ENCODE data around the gene SFN. TPM values are rescaled to one million over a fixed set of nuclear protein-coding genes. Genes with fewer than 3 reads are reported as not detected.

SFN gene
- total RNA-seq, 1 experiment from 2014 or later, result 14.3 TPM

DNA sequence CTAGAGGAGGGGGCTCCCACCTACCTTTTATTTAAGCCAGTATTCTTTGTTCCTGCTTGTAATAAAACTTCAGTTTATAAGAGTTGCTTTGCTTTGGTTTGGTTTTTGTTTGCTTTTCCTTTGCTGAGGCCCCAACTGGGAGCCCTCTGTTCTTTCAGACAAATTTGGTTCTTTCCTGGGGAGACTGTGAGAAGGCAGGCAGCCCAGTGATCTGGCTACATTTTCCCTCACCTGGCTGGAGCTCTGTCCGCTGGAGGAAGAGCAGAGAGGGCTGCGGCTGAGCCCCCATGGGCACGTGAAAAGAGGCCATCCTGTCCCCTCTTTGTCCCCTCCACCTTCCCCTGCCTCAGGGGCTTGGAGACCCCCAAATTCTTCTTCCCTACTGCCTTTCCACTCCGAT lies 7.3 kb upstream of the SFN start (continued):
- no peak for TF ChIP-seq ZNF232 (CRISPR knock-in tag; IDR thresholded peaks at IDR 0.05)
- no peak for TF ChIP-seq GABPB1 (CRISPR knock-in tag; IDR thresholded peaks at IDR 0.05)
- no peak for TF ChIP-seq ZNF423 (CRISPR knock-in tag; IDR thresholded peaks at IDR 0.05)
- TF ChIP-seq, protein P1, sequence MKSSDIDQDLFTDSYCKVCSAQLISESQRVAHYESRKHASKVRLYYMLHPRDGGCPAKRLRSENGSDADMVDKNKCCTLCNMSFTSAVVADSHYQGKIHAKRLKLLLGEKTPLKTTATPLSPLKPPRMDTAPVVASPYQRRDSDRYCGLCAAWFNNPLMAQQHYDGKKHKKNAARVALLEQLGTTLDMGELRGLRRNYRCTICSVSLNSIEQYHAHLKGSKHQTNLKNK (CRISPR knock-in tag; IDR thresholded peaks at IDR 0.05), result no peak

DNA sequence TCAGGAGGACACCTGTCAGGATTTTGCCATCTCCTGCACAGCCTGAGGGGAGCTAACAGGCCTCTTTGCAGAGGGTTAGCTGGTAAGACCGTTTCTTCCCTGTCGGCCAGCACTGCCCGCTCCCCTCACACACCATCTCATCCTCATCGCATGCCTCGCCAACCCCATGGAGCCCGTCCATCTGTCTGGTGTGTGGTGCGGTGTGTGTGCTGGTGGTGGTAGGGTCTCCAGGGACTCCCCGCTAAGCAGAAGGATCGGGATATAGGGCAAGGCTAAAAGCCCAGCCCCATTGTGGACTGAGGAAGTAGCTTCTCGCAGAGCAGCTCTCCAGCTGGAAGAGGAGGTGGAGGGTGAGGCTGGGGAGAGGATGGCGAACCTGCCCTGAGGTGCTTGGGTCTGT lies 6.8 kb upstream of the SFN start:
- POLR2A ChIA-PET, result interaction anchor here (0.6 to 0.8 kb wide), 2 partner anchors 9 to 68 kb away, joined by 3 read pairs; partner anchors contain the start of gene PIGV
- H3K36me3 Mint-ChIP-seq, result peaks cover 24% of the 10 kb centered on the region
- H3K9me3 Mint-ChIP-seq, result no peaks in the 10 kb centered on the region
- no peak for ATAC-seq
- CTCF ChIA-PET, result interaction anchor here (0.8 to 4.1 kb wide), 6 partner anchors 9 to 46 kb away, joined by 3 to 23 read pairs (median 7); partner anchors contain the start of gene ZDHHC18
- H3K27me3 Mint-ChIP-seq (ENCODE audit: low read depth), result no peaks in the 10 kb centered on the region
- peaks cover 12% of the 10 kb centered on the region for H3K4me1 Mint-ChIP-seq
- DNase-seq (ENCODE audit: low spot score), result no peak
- peak overlapping the region; percentile 51; the same call in 1 of the 2 replicates for H3K27ac Mint-ChIP-seq
- TF ChIP-seq ZNF219 (CRISPR knock-in tag; IDR thresholded peaks at IDR 0.05; ENCODE audit: borderline replicate concordance), result no peak
- TF ChIP-seq TP53 (CRISPR knock-in tag; IDR thresholded peaks at IDR 0.05), result no peak
- no peak for TF ChIP-seq FOXJ3 (CRISPR knock-in tag; IDR thresholded peaks at IDR 0.05; ENCODE audit: borderline replicate concordance)
- no peak for TF ChIP-seq ZNF317 (CRISPR knock-in tag; IDR thresholded peaks at IDR 0.05; ENCODE audit: borderline replicate concordance, low read depth)
- TF ChIP-seq ZNF396 (CRISPR knock-in tag; IDR thresholded peaks at IDR 0.05; ENCODE audit: borderline replicate concordance), result no peak
- no peak overlapping the region for H3K4me3 Mint-ChIP-seq

DNA sequence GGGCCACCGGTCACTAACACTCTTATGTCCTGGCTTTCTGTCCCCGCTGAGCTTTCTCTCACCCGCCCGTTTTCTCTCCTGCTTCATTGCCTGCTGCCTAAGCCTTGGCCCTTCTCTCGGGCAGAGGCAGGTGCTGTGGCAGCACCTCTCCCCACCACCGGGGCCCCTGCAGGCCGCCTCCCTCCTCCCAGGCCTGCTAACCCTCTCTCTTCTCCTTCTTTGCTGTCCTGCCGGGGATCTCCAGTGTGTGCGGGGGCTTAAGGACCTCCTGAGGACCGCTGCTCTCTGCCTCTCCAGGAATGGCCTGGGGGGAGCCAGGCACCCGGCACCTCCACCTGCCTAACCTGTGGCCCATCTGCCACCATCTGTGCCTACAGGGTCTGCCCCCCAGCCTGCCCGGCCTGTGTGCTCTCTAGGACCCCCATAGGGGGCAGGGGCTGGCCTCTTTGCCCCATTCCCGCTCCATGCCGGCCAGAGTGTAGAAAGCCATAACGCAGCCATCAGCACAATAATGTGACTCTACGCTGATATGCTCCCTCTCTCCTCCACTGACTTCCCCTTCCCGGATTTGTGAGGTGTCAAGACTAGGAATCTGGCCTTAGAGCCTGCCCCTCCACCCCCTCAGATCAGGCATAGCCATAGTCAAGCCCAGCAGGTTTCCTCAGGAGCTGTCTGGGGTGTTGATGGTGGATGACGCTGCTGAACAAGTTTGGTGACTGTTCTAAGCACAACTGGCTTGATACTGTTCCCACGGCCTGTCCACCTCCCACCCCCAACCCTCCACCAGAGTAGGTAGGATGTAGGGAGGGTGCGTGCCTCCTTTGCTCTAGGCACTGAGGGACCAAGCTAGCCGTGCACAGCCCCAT lies 6.1 kb upstream of the SFN start:
- peak overlapping the region; percentile 70 for H3K27ac Mint-ChIP-seq
- CTCF ChIA-PET, result interaction anchor here (0.5 to 4.1 kb wide), 10 partner anchors 9 to 243 kb away, joined by 3 to 23 read pairs (median 6); partner anchors contain the start of gene ZDHHC18
- POLR2A ChIA-PET, result interaction anchor here (0.8 to 1.4 kb wide), 2 partner anchors 8 to 16 kb away, joined by 3 to 4 read pairs; no protein-coding TSS in a partner anchor
- peaks cover 19% of the 10 kb centered on the region for H3K4me1 Mint-ChIP-seq
- DNase-seq (ENCODE audit: low spot score) (no peak), ATAC-seq (peak; percentile 44)
- peaks cover 18% of the 10 kb centered on the region for H3K36me3 Mint-ChIP-seq
- no peak overlapping the region for H3K4me3 Mint-ChIP-seq
- no peaks in the 10 kb centered on the region for H3K9me3 Mint-ChIP-seq
- TF ChIP-seq, protein P2, sequence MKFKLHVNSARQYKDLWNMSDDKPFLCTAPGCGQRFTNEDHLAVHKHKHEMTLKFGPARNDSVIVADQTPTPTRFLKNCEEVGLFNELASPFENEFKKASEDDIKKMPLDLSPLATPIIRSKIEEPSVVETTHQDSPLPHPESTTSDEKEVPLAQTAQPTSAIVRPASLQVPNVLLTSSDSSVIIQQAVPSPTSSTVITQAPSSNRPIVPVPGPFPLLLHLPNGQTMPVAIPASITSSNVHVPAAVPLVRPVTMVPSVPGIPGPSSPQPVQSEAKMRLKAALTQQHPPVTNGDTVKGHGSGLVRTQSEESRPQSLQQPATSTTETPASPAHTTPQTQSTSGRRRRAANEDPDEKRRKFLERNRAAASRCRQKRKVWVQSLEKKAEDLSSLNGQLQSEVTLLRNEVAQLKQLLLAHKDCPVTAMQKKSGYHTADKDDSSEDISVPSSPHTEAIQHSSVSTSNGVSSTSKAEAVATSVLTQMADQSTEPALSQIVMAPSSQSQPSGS (CRISPR knock-in tag; IDR thresholded peaks at IDR 0.05; ENCODE audit: borderline replicate concordance, low read depth), result no peak
- TF ChIP-seq ZNF263 (CRISPR knock-in tag; IDR thresholded peaks at IDR 0.05; ENCODE audit: low read depth), result no peak
- no peak for TF ChIP-seq SMAD4 (CRISPR knock-in tag; IDR thresholded peaks at IDR 0.05)
- H3K27me3 Mint-ChIP-seq (ENCODE audit: low read depth), result no peaks in the 10 kb centered on the region

DNA sequence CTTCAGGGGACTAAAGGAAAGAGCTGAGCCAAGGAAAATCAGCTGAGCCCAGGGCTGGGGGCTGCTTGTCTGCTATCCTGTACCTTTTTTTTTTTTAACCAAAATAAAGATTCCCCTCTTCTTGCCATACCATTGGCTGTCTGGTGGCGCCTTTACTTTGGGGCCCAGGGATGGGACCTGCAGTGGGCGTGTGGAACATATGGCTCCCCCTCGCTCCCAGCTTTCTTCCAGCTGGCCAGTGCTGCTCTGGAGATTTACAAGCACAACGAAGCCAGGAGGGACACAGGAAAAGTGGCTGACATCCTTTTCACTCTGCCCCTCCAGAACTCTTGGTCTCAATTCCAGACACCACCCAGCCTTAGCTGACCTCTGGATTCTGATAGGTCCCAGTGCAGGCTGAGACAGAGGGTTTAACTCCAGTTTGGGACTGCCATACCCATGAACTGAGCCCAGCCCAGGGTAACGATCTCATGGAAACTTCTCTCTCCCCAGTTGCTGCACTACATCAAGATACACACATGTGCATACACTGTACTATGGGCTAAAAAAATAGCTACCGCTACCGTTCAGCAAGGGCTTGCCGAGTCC lies 5.4 kb upstream of the SFN start:
- ChIA-PET POLR2A (interaction anchor here (0.6 to 1.4 kb wide), 2 partner anchors 15 to 1656 kb away, joined by 3 to 4 read pairs; no protein-coding TSS in a partner anchor), CTCF (interaction anchor here (1.0 to 4.1 kb wide), 8 partner anchors 9 to 273 kb away, joined by 3 to 23 read pairs (median 4); no protein-coding TSS in a partner anchor)
- DNase-seq (ENCODE audit: low spot score) (no peak), ATAC-seq (no peak)
- Mint-ChIP-seq H3K4me1 (peaks cover 26% of the 10 kb centered on the region), H3K9me3 (no peaks in the 10 kb centered on the region), H3K27ac (peak overlapping the region; percentile 45; the same call in 1 of the 2 replicates), H3K36me3 (peaks cover 11% of the 10 kb centered on the region), H3K4me3 (no peak overlapping the region), H3K27me3 (ENCODE audit: low read depth) (no peaks in the 10 kb centered on the region)
- TF ChIP-seq TP53 (CRISPR knock-in tag; IDR thresholded peaks at IDR 0.05) (no peak), CREB1 (CRISPR knock-in tag; IDR thresholded peaks at IDR 0.05) (no peak), SOX15 (CRISPR knock-in tag; IDR thresholded peaks at IDR 0.05) (no peak)
- TF ChIP-seq, protein P3, sequence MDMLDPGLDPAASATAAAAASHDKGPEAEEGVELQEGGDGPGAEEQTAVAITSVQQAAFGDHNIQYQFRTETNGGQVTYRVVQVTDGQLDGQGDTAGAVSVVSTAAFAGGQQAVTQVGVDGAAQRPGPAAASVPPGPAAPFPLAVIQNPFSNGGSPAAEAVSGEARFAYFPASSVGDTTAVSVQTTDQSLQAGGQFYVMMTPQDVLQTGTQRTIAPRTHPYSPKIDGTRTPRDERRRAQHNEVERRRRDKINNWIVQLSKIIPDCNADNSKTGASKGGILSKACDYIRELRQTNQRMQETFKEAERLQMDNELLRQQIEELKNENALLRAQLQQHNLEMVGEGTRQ (CRISPR knock-in tag; IDR thresholded peaks at IDR 0.05), result no peak
- TF ChIP-seq, protein P4, sequence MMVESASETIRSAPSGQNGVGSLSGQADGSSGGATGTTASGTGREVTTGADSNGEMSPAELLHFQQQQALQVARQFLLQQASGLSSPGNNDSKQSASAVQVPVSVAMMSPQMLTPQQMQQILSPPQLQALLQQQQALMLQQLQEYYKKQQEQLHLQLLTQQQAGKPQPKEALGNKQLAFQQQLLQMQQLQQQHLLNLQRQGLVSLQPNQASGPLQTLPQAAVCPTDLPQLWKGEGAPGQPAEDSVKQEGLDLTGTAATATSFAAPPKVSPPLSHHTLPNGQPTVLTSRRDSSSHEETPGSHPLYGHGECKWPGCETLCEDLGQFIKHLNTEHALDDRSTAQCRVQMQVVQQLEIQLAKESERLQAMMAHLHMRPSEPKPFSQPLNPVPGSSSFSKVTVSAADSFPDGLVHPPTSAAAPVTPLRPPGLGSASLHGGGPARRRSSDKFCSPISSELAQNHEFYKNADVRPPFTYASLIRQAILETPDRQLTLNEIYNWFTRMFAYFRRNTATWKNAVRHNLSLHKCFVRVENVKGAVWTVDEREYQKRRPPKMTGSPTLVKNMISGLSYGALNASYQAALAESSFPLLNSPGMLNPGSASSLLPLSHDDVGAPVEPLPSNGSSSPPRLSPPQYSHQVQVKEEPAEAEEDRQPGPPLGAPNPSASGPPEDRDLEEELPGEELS (CRISPR knock-in tag; IDR thresholded peaks at IDR 0.05), result no peak
- TF ChIP-seq, protein P5, sequence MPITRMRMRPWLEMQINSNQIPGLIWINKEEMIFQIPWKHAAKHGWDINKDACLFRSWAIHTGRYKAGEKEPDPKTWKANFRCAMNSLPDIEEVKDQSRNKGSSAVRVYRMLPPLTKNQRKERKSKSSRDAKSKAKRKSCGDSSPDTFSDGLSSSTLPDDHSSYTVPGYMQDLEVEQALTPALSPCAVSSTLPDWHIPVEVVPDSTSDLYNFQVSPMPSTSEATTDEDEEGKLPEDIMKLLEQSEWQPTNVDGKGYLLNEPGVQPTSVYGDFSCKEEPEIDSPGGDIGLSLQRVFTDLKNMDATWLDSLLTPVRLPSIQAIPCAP (CRISPR knock-in tag; IDR thresholded peaks at IDR 0.05), result no peak
- TF ChIP-seq, protein P6, sequence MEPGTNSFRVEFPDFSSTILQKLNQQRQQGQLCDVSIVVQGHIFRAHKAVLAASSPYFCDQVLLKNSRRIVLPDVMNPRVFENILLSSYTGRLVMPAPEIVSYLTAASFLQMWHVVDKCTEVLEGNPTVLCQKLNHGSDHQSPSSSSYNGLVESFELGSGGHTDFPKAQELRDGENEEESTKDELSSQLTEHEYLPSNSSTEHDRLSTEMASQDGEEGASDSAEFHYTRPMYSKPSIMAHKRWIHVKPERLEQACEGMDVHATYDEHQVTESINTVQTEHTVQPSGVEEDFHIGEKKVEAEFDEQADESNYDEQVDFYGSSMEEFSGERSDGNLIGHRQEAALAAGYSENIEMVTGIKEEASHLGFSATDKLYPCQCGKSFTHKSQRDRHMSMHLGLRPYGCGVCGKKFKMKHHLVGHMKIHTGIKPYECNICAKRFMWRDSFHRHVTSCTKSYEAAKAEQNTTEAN (CRISPR knock-in tag; IDR thresholded peaks at IDR 0.05), result no peak

Data from WTC11 (cell line).